HUDEP-2 (cell line): ENCODE measurements around the gene ADSL.

ENCODE experiments used
- DNase-seq, 76 experiments: peaks; one replicate each; lab custom pipeline; 2025; ENCODE audit not compliant: unreplicated experiment in 76 of 76; lab: John Stamatoyannopoulos, UW

Gene ADSL

GRCh38 chr22:40403141-40403540, 56.8 kb downstream of the ADSL start:
- no peak for DNase-seq

GRCh38 chr22:40403651-40404050, 57.4 kb downstream of the ADSL start:
- DNase-seq, result no peak

GRCh38 chr22:40404251-40405177, 58.2 kb downstream of the ADSL start:
- no peak for DNase-seq

- no peak for DNase-seq
Measured at GRCh38 chr22:40405178-40406062, 59.1 kb downstream of the ADSL start.

GRCh38 chr22:40406063-40406890, 60.0 kb downstream of the ADSL start:
- no peak for DNase-seq

- DNase-seq, result no peak
Measured at GRCh38 chr22:40407021-40407761, 60.9 kb downstream of the ADSL start.

- DNase-seq, result no peak
Measured at GRCh38 chr22:40407831-40408717, 61.8 kb downstream of the ADSL start.

GRCh38 chr22:40408718-40409612, 62.7 kb downstream of the ADSL start:
- no peak for DNase-seq

- DNase-seq, result no peak
Measured at GRCh38 chr22:40409613-40410113, 63.4 kb downstream of the ADSL start.

GRCh38 chr22:40410272-40410671, 64.0 kb downstream of the ADSL start:
- DNase-seq, result no peak

- DNase-seq, result no peak
Measured at GRCh38 chr22:40410731-40411505, 64.6 kb downstream of the ADSL start.

- DNase-seq, result no peak
Measured at GRCh38 chr22:40411506-40411861, 65.2 kb downstream of the ADSL start.

GRCh38 chr22:40412441-40412840, 66.1 kb downstream of the ADSL start:
- DNase-seq, result no peak

- no peak for DNase-seq
Measured at GRCh38 chr22:40413873-40414272, 67.6 kb downstream of the ADSL start.

GRCh38 chr22:40414311-40414710, 68.0 kb downstream of the ADSL start:
- no peak for DNase-seq

- DNase-seq, result no peak
Measured at GRCh38 chr22:40414838-40415505, 68.7 kb downstream of the ADSL start.
